ENCODE results near the gene HSPA12A.

The HSPA12A gene

GRCh38 chr10:116694243-116694926, 48.0 kb downstream of the HSPA12A start:
- Histone ChIP-seq H3K27ac (ENCODE audit: low read length) (no peak overlapping the region), H3K36me3 (ENCODE audit: insufficient read depth, low read depth, low read length) (no peaks in the 10 kb centered on the region), H3K4me1 (ENCODE audit: insufficient read depth, low read length) (peaks cover 19% of the 10 kb centered on the region; the same call in 1 of the 2 replicates), H3K4me3 (ENCODE audit: low read length) (0 out of 2 replicates have a peak overlapping the region, but pooled peaks have one; percentile 13), H3K27me3 (ENCODE audit: insufficient read depth, low read length) (no peaks in the 10 kb centered on the region; the same call in 1 of the 2 replicates), H3K9me3 (ENCODE audit: insufficient read depth, low read depth, low read length) (no peaks in the 10 kb centered on the region), H3K9ac (ENCODE audit: low read depth, low read length) (no peak overlapping the region)

DNA sequence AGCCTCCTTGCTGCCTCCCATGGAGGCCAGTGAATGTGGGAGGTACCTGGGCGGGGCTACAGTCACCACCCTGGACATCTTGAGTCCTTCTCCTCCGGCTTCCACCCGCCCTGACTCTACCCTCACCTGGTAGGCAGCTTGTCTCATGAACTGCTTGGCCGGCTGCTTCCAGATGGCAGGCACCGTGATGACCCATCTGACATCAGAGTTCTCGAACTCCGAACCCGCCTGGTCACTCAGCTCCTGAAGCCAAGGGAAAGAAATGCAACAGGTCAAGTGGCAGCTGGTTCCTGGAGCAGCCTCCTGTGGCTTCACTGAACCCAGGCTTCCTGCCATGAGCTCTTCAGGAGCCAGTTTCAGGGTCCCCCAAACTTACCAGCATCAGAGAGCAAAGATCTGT, 50.1 kb downstream of the HSPA12A start:
- H3K9me3 ChIP-seq (ENCODE audit: insufficient read depth, low read depth, low read length), result no peaks in the 10 kb centered on the region

GRCh38 chr10:116691635-116692034, 50.7 kb downstream of the HSPA12A start:
- Histone ChIP-seq H3K9me3 (ENCODE audit: insufficient read depth, low read depth, low read length) (no peaks in the 10 kb centered on the region), H3K4me1 (ENCODE audit: insufficient read depth, low read length) (peaks cover 19% of the 10 kb centered on the region; the same call in 1 of the 2 replicates), H3K4me3 (ENCODE audit: low read length) (no peak overlapping the region), H3K9ac (ENCODE audit: low read depth, low read length) (no peak overlapping the region), H3K36me3 (ENCODE audit: insufficient read depth, low read depth, low read length) (no peaks in the 10 kb centered on the region), H3K27me3 (ENCODE audit: insufficient read depth, low read length) (no peaks in the 10 kb centered on the region), H3K27ac (ENCODE audit: low read length) (no peak overlapping the region)

More for the DNA sequence above, 50.1 kb downstream of the HSPA12A start:
- Histone ChIP-seq H3K4me1 (ENCODE audit: insufficient read depth, low read length) (peaks cover 19% of the 10 kb centered on the region; the same call in 1 of the 2 replicates), H3K36me3 (ENCODE audit: insufficient read depth, low read depth, low read length) (no peaks in the 10 kb centered on the region), H3K9ac (ENCODE audit: low read depth, low read length) (no peak overlapping the region), H3K27me3 (ENCODE audit: insufficient read depth, low read length) (no peaks in the 10 kb centered on the region), H3K4me3 (ENCODE audit: low read length) (no peak overlapping the region), H3K27ac (ENCODE audit: low read length) (no peak overlapping the region)

GRCh38 chr10:116690356-116691322, 51.7 kb downstream of the HSPA12A start:
- Histone ChIP-seq H3K36me3 (ENCODE audit: insufficient read depth, low read depth, low read length) (no peaks in the 10 kb centered on the region), H3K27me3 (ENCODE audit: insufficient read depth, low read length) (no peaks in the 10 kb centered on the region), H3K4me3 (ENCODE audit: low read length) (peak overlapping the region; percentile 44; the same call in 1 of the 2 replicates), H3K4me1 (ENCODE audit: insufficient read depth, low read length) (peaks cover 19% of the 10 kb centered on the region; the same call in 1 of the 2 replicates), H3K9me3 (ENCODE audit: insufficient read depth, low read depth, low read length) (no peaks in the 10 kb centered on the region), H3K9ac (ENCODE audit: low read depth, low read length) (no peak overlapping the region), H3K27ac (ENCODE audit: low read length) (no peak overlapping the region)

- H3K9ac ChIP-seq (ENCODE audit: low read depth, low read length), result no peak overlapping the region
- no peaks in the 10 kb centered on the region for H3K36me3 ChIP-seq (ENCODE audit: insufficient read depth, low read depth, low read length)
- H3K4me1 ChIP-seq (ENCODE audit: insufficient read depth, low read length), result peaks cover 18% of the 10 kb centered on the region; the same call in 1 of the 2 replicates
- no peaks in the 10 kb centered on the region for H3K9me3 ChIP-seq (ENCODE audit: insufficient read depth, low read depth, low read length)
- H3K27ac ChIP-seq (ENCODE audit: low read length), result no peak overlapping the region
- H3K4me3 ChIP-seq (ENCODE audit: low read length), result no peak overlapping the region
- no peaks in the 10 kb centered on the region for H3K27me3 ChIP-seq (ENCODE audit: insufficient read depth, low read length)
These were observed 52.6 kb downstream of the HSPA12A start for GRCh38 chr10:116689744-116690143.

DNA sequence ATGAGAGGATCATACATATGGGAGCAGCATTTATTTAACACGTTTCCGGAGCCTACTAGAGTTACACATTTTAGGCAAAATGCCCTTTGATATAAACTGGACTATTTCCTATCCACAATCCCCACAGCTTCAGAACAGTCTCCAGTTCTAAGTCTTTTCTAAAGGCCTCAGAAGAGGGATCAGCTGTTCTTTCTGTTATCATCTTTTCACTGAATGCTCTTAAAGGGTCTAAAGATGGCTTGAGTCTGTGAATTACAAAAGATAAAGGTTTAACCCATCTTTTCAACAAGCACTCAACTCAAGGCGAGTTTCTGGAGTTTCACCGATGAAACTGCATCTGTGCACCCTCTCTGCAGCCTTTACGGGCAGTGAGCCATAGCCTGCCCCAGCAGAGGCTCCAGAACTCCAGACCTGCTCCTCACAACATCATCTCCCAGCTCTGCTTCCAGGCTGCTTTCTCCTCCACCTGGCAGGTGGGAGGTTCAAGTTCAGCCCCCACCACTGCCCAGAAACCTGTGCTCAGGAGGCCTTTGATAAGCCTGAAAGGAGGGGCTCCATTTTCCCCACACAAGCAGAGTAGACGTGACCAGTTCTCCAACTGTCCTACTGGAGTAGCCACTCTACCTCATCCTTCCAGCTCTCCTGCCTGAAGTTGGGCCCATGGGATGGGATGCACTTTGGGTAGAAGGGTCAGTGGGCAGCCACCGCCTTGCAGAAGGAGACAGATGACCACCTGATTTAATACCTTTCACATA, 53.4 kb downstream of the HSPA12A start:
- no peak overlapping the region for H3K9ac ChIP-seq (ENCODE audit: low read depth, low read length)
- H3K4me1 ChIP-seq (ENCODE audit: insufficient read depth, low read length), result peaks cover 10% of the 10 kb centered on the region; the same call in 1 of the 2 replicates
- H3K27me3 ChIP-seq (ENCODE audit: insufficient read depth, low read length), result no peaks in the 10 kb centered on the region
- no peaks in the 10 kb centered on the region for H3K9me3 ChIP-seq (ENCODE audit: insufficient read depth, low read depth, low read length)
- H3K27ac ChIP-seq (ENCODE audit: low read length), result no peak overlapping the region
- H3K4me3 ChIP-seq (ENCODE audit: low read length), result no peak overlapping the region
- no peaks in the 10 kb centered on the region for H3K36me3 ChIP-seq (ENCODE audit: insufficient read depth, low read depth, low read length)

DNA sequence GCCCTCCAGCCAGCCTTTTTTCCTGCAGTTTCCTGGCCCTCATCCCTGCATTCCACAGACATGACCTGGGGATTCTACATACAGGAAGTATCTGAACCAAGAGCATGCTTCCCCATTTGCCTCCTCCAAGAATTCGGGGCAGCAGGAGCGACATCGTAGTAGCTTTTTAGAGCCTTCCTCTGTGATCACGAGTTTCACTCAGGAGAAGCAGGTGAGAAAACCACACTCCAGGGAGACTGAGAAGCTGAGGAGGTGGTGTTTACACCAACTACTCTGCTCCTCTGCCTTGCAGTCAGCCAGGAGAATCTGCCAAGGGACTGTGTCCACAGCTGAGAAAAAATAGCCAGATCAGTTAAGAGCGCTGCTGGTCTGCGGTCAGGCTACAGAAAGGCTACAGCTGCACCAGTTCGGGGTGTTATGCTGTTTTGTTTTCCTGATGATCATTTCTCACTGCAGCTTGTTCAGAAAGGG, 54.1 kb downstream of the HSPA12A start:
- H3K27ac ChIP-seq (ENCODE audit: low read length), result no peak overlapping the region
- H3K9ac ChIP-seq (ENCODE audit: low read depth, low read length), result no peak overlapping the region
- no peaks in the 10 kb centered on the region for H3K9me3 ChIP-seq (ENCODE audit: insufficient read depth, low read depth, low read length)
- H3K4me1 ChIP-seq (ENCODE audit: insufficient read depth, low read length), result peaks cover 7% of the 10 kb centered on the region; the same call in 1 of the 2 replicates
- H3K27me3 ChIP-seq (ENCODE audit: insufficient read depth, low read length), result no peaks in the 10 kb centered on the region
- no peak overlapping the region for H3K4me3 ChIP-seq (ENCODE audit: low read length)
- H3K36me3 ChIP-seq (ENCODE audit: insufficient read depth, low read depth, low read length), result no peaks in the 10 kb centered on the region

- Histone ChIP-seq H3K27ac (ENCODE audit: low read length) (no peak overlapping the region), H3K27me3 (ENCODE audit: insufficient read depth, low read length) (no peaks in the 10 kb centered on the region), H3K9ac (ENCODE audit: low read depth, low read length) (no peak overlapping the region), H3K36me3 (ENCODE audit: insufficient read depth, low read depth, low read length) (no peaks in the 10 kb centered on the region), H3K4me3 (ENCODE audit: low read length) (no peak overlapping the region), H3K4me1 (ENCODE audit: insufficient read depth, low read length) (peaks cover 7% of the 10 kb centered on the region; the same call in 1 of the 2 replicates), H3K9me3 (ENCODE audit: insufficient read depth, low read depth, low read length) (no peaks in the 10 kb centered on the region)
These were observed 54.7 kb downstream of the HSPA12A start for GRCh38 chr10:116687633-116688032.

DNA sequence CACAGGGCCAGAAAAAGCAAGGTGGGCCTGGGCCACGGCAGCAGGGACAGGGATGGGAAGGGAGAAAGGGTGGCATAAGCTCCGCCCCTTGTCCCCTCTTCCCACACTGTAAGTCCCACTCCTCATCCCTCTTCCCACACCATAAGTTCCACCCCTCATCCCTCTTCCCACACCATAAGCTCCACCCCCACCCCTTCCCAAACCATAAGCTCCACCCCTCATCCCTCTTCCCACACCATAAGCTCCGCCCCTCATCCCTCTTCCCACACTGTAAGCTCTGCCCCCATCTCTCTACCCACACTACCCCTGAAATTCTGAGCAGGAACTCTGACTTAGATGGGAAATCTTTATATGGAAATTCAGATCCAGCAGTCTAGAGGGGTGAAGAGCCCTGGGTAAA, 55.7 kb downstream of the HSPA12A start:
- Histone ChIP-seq H3K27me3 (ENCODE audit: insufficient read depth, low read length) (no peaks in the 10 kb centered on the region), H3K9me3 (ENCODE audit: insufficient read depth, low read depth, low read length) (no peaks in the 10 kb centered on the region), H3K36me3 (ENCODE audit: insufficient read depth, low read depth, low read length) (no peaks in the 10 kb centered on the region), H3K27ac (ENCODE audit: low read length) (no peak overlapping the region), H3K4me3 (ENCODE audit: low read length) (no peak overlapping the region), H3K4me1 (ENCODE audit: insufficient read depth, low read length) (peaks cover 7% of the 10 kb centered on the region; the same call in 1 of the 2 replicates), H3K9ac (ENCODE audit: low read depth, low read length) (no peak overlapping the region)

DNA sequence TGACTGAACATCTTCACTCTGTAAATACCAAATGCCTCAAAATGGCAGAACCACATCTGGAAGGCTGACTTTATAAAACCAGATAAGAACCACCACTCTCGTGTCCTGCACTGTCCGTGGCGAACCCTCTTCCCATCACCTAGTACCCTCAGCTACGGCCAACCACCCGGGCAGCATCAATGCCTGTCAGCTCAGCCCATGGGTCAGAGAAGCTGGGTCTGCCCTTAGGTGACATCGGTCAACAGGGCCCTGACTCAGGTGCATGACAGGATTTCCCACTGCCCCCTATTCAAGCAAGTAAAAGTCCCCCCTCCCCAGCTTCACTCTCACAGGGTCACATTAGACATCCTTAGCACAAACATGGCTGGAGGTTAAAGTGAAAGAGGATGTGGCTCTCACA, 56.6 kb downstream of the HSPA12A start:
- Histone ChIP-seq H3K36me3 (ENCODE audit: insufficient read depth, low read depth, low read length) (no peaks in the 10 kb centered on the region), H3K9ac (ENCODE audit: low read depth, low read length) (no peak overlapping the region), H3K27me3 (ENCODE audit: insufficient read depth, low read length) (no peaks in the 10 kb centered on the region), H3K9me3 (ENCODE audit: insufficient read depth, low read depth, low read length) (no peaks in the 10 kb centered on the region), H3K27ac (ENCODE audit: low read length) (no peak overlapping the region), H3K4me1 (ENCODE audit: insufficient read depth, low read length) (peaks cover 7% of the 10 kb centered on the region; the same call in 1 of the 2 replicates), H3K4me3 (ENCODE audit: low read length) (no peak overlapping the region)

- no peaks in the 10 kb centered on the region for H3K4me1 ChIP-seq (ENCODE audit: insufficient read depth, low read length)
- H3K27me3 ChIP-seq (ENCODE audit: insufficient read depth, low read length), result no peaks in the 10 kb centered on the region
- H3K9me3 ChIP-seq (ENCODE audit: insufficient read depth, low read depth, low read length), result no peaks in the 10 kb centered on the region
- H3K27ac ChIP-seq (ENCODE audit: low read length), result no peak overlapping the region
- H3K9ac ChIP-seq (ENCODE audit: low read depth, low read length), result no peak overlapping the region
- no peaks in the 10 kb centered on the region for H3K36me3 ChIP-seq (ENCODE audit: insufficient read depth, low read depth, low read length)
- H3K4me3 ChIP-seq (ENCODE audit: low read length), result no peak overlapping the region
These were observed 57.6 kb downstream of the HSPA12A start for GRCh38 chr10:116684781-116685180.
